Measurements from ENCODE around the gene DCTD.

DCTD gene

GRCh38 chr4:182869697-182870096 is 47.5 kb downstream of the DCTD start:
- Histone ChIP-seq H3K27me3 (ENCODE audit: low read length) (no peaks in the 10 kb centered on the region), H3K4me3 (ENCODE audit: insufficient read depth, low read length, poor library complexity, severe bottlenecking) (no peak overlapping the region), H2AFZ (ENCODE audit: low read depth, low read length, severe bottlenecking) (no peak overlapping the region), H3K27ac (ENCODE audit: low read depth, low read length) (no peak overlapping the region), H3K79me2 (ENCODE audit: insufficient read depth, low read length) (no peaks in the 10 kb centered on the region), H3K36me3 (ENCODE audit: low read length) (no peaks in the 10 kb centered on the region), H3K9ac (ENCODE audit: low read length) (no peak overlapping the region), H3K9me3 (ENCODE audit: insufficient read depth, low read length) (no peaks in the 10 kb centered on the region), H4K20me1 (ENCODE audit: low read depth, low read length) (no peaks in the 10 kb centered on the region), H3K4me2 (ENCODE audit: low read depth, low read length, poor library complexity, severe bottlenecking) (no peak overlapping the region), H3F3A (ENCODE audit: insufficient read depth) (no peaks in the 10 kb centered on the region), H3K9me2 (replicated peaks; ENCODE audit: insufficient read depth, low read length) (no peaks in the 10 kb centered on the region)
- TF ChIP-seq EZH2phosphoT487 (conservative IDR thresholded peaks at IDR 0.05; ENCODE audit: low read length) (no peak), CTCF (IDR thresholded peaks at IDR 0.05; ENCODE audit: insufficient read depth, low read length, poor library complexity, severe bottlenecking) (no peak)

GRCh38 chr4:182866746-182867145 is 50.4 kb downstream of the DCTD start:
- Histone ChIP-seq H3K4me3 (ENCODE audit: insufficient read depth, low read length, poor library complexity, severe bottlenecking) (no peak overlapping the region), H2AFZ (ENCODE audit: low read depth, low read length, severe bottlenecking) (no peak overlapping the region), H3K79me2 (ENCODE audit: insufficient read depth, low read length) (no peaks in the 10 kb centered on the region), H3K9me3 (ENCODE audit: insufficient read depth, low read length) (no peaks in the 10 kb centered on the region), H3F3A (ENCODE audit: insufficient read depth) (no peaks in the 10 kb centered on the region), H3K27me3 (ENCODE audit: low read length) (no peaks in the 10 kb centered on the region), H4K20me1 (ENCODE audit: low read depth, low read length) (no peaks in the 10 kb centered on the region), H3K4me2 (ENCODE audit: low read depth, low read length, poor library complexity, severe bottlenecking) (no peak overlapping the region), H3K9me2 (replicated peaks; ENCODE audit: insufficient read depth, low read length) (no peaks in the 10 kb centered on the region), H3K36me3 (ENCODE audit: low read length) (no peaks in the 10 kb centered on the region), H3K27ac (ENCODE audit: low read depth, low read length) (no peak overlapping the region), H3K9ac (ENCODE audit: low read length) (no peak overlapping the region)
- TF ChIP-seq EZH2phosphoT487 (conservative IDR thresholded peaks at IDR 0.05; ENCODE audit: low read length) = no peak
- no peak for TF ChIP-seq CTCF (IDR thresholded peaks at IDR 0.05; ENCODE audit: insufficient read depth, low read length, poor library complexity, severe bottlenecking)

GRCh38 chr4:182863501-182863900 is 53.7 kb downstream of the DCTD start:
- Histone ChIP-seq H3K9me3 (ENCODE audit: insufficient read depth, low read length) (no peaks in the 10 kb centered on the region), H3K9me2 (replicated peaks; ENCODE audit: insufficient read depth, low read length) (no peaks in the 10 kb centered on the region), H3K9ac (ENCODE audit: low read length) (no peak overlapping the region), H3K27ac (ENCODE audit: low read depth, low read length) (no peak overlapping the region), H3F3A (ENCODE audit: insufficient read depth) (no peaks in the 10 kb centered on the region), H2AFZ (ENCODE audit: low read depth, low read length, severe bottlenecking) (no peak overlapping the region), H3K27me3 (ENCODE audit: low read length) (no peaks in the 10 kb centered on the region), H3K36me3 (ENCODE audit: low read length) (no peaks in the 10 kb centered on the region), H3K4me3 (ENCODE audit: insufficient read depth, low read length, poor library complexity, severe bottlenecking) (no peak overlapping the region), H3K79me2 (ENCODE audit: insufficient read depth, low read length) (no peaks in the 10 kb centered on the region), H3K4me2 (ENCODE audit: low read depth, low read length, poor library complexity, severe bottlenecking) (no peak overlapping the region), H4K20me1 (ENCODE audit: low read depth, low read length) (no peaks in the 10 kb centered on the region)
- TF ChIP-seq EZH2phosphoT487 (conservative IDR thresholded peaks at IDR 0.05; ENCODE audit: low read length) = no peak
- no peak for TF ChIP-seq CTCF (IDR thresholded peaks at IDR 0.05; ENCODE audit: insufficient read depth, low read length, poor library complexity, severe bottlenecking)

Measured in SU-DHL-6 (cell line).